A204.1 (cell line): ENCODE data around the gene ANGPTL3.

Experiments
- FAIRE-seq: peaks from 2 replicates; lab custom pipeline; 2012; peaks lifted over from hg19 to GRCh38; lab: Jason Lieb, UNC

The ANGPTL3 gene

DNA sequence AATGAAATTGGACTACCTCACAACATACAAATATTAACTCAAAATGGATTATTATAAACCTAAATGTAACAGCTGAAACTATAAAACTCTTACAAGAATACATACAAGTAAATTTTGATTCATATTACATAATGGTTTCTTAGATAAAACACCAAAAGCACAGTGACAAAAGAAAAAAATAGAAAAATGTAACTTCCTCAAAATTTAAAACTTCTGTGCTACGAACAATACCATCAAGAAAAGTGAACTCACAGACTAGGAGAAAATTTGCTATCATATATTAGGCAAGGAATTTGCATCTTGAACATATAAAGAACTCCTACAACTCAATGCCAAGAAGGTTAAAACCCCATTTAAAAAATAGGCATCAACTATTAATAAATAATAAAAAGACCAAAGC lies 31.2 kb downstream of the ANGPTL3 start:
- FAIRE-seq, result no peak

DNA sequence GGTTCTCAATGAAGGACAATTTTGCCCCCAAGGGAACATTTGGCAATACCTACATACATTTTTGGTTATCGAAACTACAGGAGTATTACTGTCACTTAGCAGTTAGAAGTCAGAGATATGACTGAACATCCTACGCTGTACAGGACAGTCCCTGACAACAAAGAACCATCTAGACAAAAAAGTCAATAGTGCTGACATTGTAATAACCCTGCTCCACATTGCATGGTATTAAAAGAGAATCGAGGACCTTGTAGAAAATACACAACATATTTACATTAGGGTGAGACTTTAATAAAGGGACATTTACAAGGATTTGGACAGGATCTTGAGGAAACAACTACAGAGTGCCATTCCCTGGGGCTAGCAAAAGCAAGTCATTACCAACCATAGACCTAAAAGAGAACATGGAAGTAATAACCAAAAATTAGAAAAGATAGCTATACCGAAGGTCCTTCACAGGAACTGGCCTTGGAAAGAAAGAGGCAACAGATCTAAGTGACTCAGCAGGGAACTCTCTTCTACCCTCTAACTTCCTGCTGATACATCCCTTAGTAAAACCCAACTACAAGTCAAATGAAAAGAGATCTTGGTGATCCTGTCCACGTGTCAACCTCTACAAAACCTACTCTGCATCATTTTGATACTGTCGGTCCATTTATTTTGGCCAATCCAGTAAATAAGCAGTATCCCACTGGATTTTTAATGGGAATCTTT lies 40.2 kb downstream of the ANGPTL3 start:
- no peak for FAIRE-seq

DNA sequence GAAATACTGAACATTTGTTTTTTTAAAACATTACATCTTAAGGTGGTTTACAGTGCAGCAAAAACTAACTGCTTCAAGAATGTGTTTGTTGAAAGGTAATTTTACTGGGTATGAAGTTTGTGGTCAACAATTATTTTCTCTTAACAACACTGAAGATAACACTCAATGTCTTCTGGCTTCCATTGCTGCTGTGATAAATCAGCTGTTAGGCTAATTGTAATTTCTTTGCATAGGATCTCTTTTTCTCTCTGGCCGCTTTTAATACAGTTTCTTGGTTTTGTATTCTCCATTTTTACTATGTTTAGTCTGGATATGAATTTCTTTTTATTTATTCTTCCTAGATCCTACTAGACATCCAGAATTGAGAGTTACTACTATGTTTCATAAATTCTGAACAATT lies 46.0 kb downstream of the ANGPTL3 start:
- no peak for FAIRE-seq

DNA sequence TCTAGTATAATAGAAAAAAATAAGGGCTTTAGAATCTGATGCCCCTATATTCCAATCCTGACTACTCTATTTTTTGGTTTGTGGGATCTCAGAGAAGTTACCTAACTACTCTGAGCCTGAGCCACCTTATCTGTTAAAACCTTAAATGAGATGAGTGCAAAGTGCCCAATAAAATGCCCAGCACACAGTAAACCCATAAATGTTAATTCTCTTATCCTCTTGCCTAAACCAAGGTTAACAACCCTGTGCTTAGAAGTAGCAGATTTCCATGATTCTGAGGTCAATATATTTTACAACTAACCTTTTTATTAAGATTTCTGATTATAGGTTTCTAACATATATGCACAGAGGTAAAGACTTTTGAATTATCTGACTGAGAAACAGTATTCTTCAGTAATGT lies 55.1 kb downstream of the ANGPTL3 start:
- FAIRE-seq, result no peak

DNA sequence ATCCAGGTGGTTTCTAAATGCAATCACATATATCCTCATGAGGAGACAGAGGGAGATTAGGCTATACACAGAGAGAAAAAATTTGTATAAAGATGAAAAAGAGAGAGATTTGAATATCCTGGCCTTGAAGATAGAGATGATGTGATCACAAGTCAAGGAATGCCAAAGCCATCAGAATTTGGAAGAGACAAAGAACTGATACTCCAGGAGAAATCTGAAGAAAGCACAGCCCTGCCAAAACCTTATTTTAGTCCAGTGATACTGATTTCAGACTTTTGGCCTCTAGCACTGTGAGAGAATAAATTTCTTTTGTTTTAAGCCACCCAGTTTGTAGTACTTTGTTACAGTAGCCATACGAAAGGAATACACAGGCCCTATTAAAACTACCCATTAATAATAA lies 57.4 kb downstream of the ANGPTL3 start:
- FAIRE-seq, result no peak
